Endothelial cell of umbilical vein (primary cell): ENCODE results near the gene JMJD7. TPM values are rescaled to one million over a fixed set of nuclear protein-coding genes. Genes with fewer than 3 reads are reported as not detected.

Experiments used
- BruUV-seq: library from RNA; stranded (reverse); fragments of 400-500 nt; replicated peaks from 2 replicates; lab custom pipeline; 2021; lab: Mats Ljungman, UMichigan
- CTCF ChIA-PET: fragments of 300-600, 350-600 bp; sonication (Branson Sonifier 250); formaldehyde crosslinking; loops from one replicate; lab custom pipeline; 2021; ENCODE audit warnings: antibody characterized with exemption, inconsistent platforms; lab: Charles Lee
- POLR2A ChIA-PET: fragments of 300-600, 350-600 bp; sonication (Branson Sonifier 250); formaldehyde crosslinking; loops from one replicate; lab custom pipeline; 2021; ENCODE audit warnings: antibody characterized with exemption, inconsistent platforms; lab: Charles Lee
- DNase-seq: peaks from one replicate; pipeline ENCODE4 v3.0.0-alpha.2; 2011; ENCODE audit warnings: low read depth, low spot score
- FAIRE-seq: peaks from 2 replicates; lab custom pipeline; 2011; peaks lifted over from hg19 to GRCh38; lab: Jason Lieb, UNC
- H2AFZ ChIP-seq: 2 replicates; pipeline ENCODE4 v1.6.0; 2012; ENCODE audit warnings: low read depth, low read length, control low read depth, inconsistent platforms
- H3K27ac ChIP-seq: 2 replicates; pipeline ENCODE4 v1.5.1; 2011; ENCODE audit warnings: low read depth, mild to moderate bottlenecking, control low read depth, low read length, moderate library complexity; ENCODE audit not compliant: insufficient read depth
- H3K27me3 ChIP-seq, 2 experiments: 2 replicates each; pipeline versions ENCODE4 v1.6.0 to v1.6.1; 2011; ENCODE audit warnings: low read length in 2 of 2, mixed read lengths in 1 of 2; ENCODE audit not compliant: control insufficient read depth in 2 of 2, insufficient read depth in 2 of 2
- H3K36me3 ChIP-seq, 2 experiments: 2 replicates in 1 of 2; 3 replicates in 1 of 2; pipeline ENCODE4 v1.5.1; 2011; ENCODE audit warnings: low read length in 2 of 2, mild to moderate bottlenecking in 1 of 2, moderate library complexity in 1 of 2; ENCODE audit not compliant: control insufficient read depth in 2 of 2, insufficient read depth in 2 of 2; ENCODE audit errors: extremely low read depth in 1 of 2
- H3K4me1 ChIP-seq: 3 replicates; pipeline ENCODE4 v1.5.1; 2011; ENCODE audit warnings: mild to moderate bottlenecking, low read length; ENCODE audit not compliant: control insufficient read depth, insufficient read depth; ENCODE audit errors: extremely low read depth
- H3K4me2 ChIP-seq: 2 replicates; pipeline ENCODE4 v1.6.1; 2011; ENCODE audit warnings: low read length, control low read depth, mixed read lengths; ENCODE audit not compliant: insufficient read depth
- H3K4me3 ChIP-seq, 3 experiments: fragments of 200-600 bp in 1 of 3; sonication (generic), shearing (Covaris generic) in 1 of 3; replicated peaks in 1 of 3; 2 replicates each; pipeline ENCODE4 v1.5.1; 2011 to 2016; ENCODE audit warnings: control low read depth in 3 of 3, low read length in 3 of 3, mild to moderate bottlenecking in 2 of 3, inconsistent platforms in 1 of 3, low read depth in 1 of 3, moderate library complexity in 1 of 3; ENCODE audit not compliant: insufficient read depth in 1 of 3
- H3K79me2 ChIP-seq: 2 replicates; pipeline ENCODE4 v1.6.0; 2012; ENCODE audit warnings: low read length, inconsistent platforms; ENCODE audit not compliant: control insufficient read depth, insufficient read depth
- H3K9ac ChIP-seq: replicated peaks from 2 replicates; pipeline ENCODE3; 2011; ENCODE audit warnings: low read length, control low read depth; ENCODE audit not compliant: insufficient read depth; ENCODE audit errors: extremely low read depth
- H3K9me1 ChIP-seq: replicated peaks from 3 replicates; pipeline ENCODE4 v1.6.0; 2011; ENCODE audit warnings: mild to moderate bottlenecking, low read length; ENCODE audit not compliant: control insufficient read depth, insufficient read depth; ENCODE audit errors: extremely low read depth
- H3K9me3 ChIP-seq: replicated peaks from 2 replicates; pipeline ENCODE4 v1.5.1; 2012; ENCODE audit warnings: low read length, inconsistent platforms; ENCODE audit not compliant: control insufficient read depth, insufficient read depth
- H4K20me1 ChIP-seq: replicated peaks from 2 replicates; pipeline ENCODE3; 2011; ENCODE audit warnings: mild to moderate bottlenecking, low read length; ENCODE audit not compliant: control insufficient read depth, insufficient read depth; ENCODE audit errors: extremely low read depth
- CTCF ChIP-seq, 2 donors: IDR thresholded peaks; 1 replicate in 1 of 2; 2 replicates in 1 of 2; pipeline ENCODE4 v1.5.1; 2011; ENCODE audit warnings: low read length in 2 of 2, mild to moderate bottlenecking in 2 of 2, moderate library complexity in 2 of 2, control low read depth in 1 of 2, inconsistent platforms in 1 of 2, low read depth in 1 of 2; ENCODE audit not compliant: insufficient read depth in 1 of 2; ENCODE audit errors: extremely low read depth in 1 of 2
- EZH2 ChIP-seq: IDR thresholded peaks from 2 replicates; pipeline ENCODE4 v1.6.1; 2012; ENCODE audit warnings: borderline replicate concordance, low read depth, mild to moderate bottlenecking, moderate library complexity, low read length, inconsistent platforms; ENCODE audit not compliant: severe bottlenecking
- FOS ChIP-seq: IDR thresholded peaks from 2 replicates; pipeline ENCODE4 v1.6.1; 2011; ENCODE audit warnings: mild to moderate bottlenecking, low read length, moderate library complexity, borderline replicate concordance; ENCODE audit not compliant: insufficient read depth
- GATA2 ChIP-seq: IDR thresholded peaks from 2 replicates; pipeline ENCODE4 v1.7.0; 2011; ENCODE audit warnings: low read depth, mild to moderate bottlenecking, moderate library complexity, mixed read lengths, low read length; ENCODE audit not compliant: insufficient read length, insufficient read depth
- JUN ChIP-seq: IDR thresholded peaks from 2 replicates; pipeline ENCODE4 v1.6.1; 2011; ENCODE audit warnings: borderline replicate concordance, low read depth; ENCODE audit not compliant: insufficient read length, insufficient read depth
- MAX ChIP-seq: IDR thresholded peaks from 2 replicates; pipeline ENCODE4 v1.6.1; 2011; ENCODE audit not compliant: insufficient read depth, insufficient read length
- MYC ChIP-seq: IDR thresholded peaks from one replicate; pipeline ENCODE4 v1.6.1; 2011; ENCODE audit warnings: mild to moderate bottlenecking, low read depth, low read length
- POLR2A ChIP-seq: IDR thresholded peaks from 2 replicates; pipeline ENCODE4 v1.6.1; 2012; ENCODE audit warnings: low read depth, mild to moderate bottlenecking, control low read depth, low read length
- POLR2AphosphoS5 ChIP-seq: IDR thresholded peaks from 2 replicates; pipeline ENCODE4 v1.6.1; 2012; ENCODE audit warnings: low read depth, mild to moderate bottlenecking, control low read depth, low read length, moderate library complexity; ENCODE audit not compliant: insufficient read depth
- dilution Hi-C: fragments of 300-500 bp; cut with MboI; formaldehyde crosslinking; loops from one replicate; pipeline ENCODE4 v1.15.0; 2019; ENCODE audit warnings: low sequenced_read_pairs; ENCODE audit not compliant: extremely low pct_ligation_motif_present
- intact Hi-C: fragments of 100-400 bp; cut with micrococcal nuclease; formaldehyde crosslinking; loops from one replicate; pipeline ENCODE4 v1.10.0; 2022
- polyA plus RNA-seq, 4 experiments: library from polyadenylated mRNA; depleted of rRNA in 3 of 4; stranded (reverse) in 3 of 4; unstranded in 1 of 4; fragments of >200 nt; gene quantifications; 2 replicates each; pipeline versions ENCODE4 v1.2.1 to v1.2.3, GENCODE V29; 2011 to 2012; ENCODE audit warnings: missing spikeins in 1 of 4
- total RNA-seq: library from RNA; stranded (reverse); gene quantifications from 2 replicates; pipeline ENCODE4 v1.2.3, GENCODE V29; 2021

JMJD7 gene
- total and polyA plus RNA-seq, 2 donors (not counting 3 experiments of a cell fraction or from before 2014, with no cell fraction given), result 7.3 to 11.4 TPM

GRCh38 chr15:41878355-41878699, 50.4 kb downstream of the JMJD7 start:
- H3K9ac ChIP-seq, result no peak overlapping the region
- H3K27ac ChIP-seq, result no peak overlapping the region
- DNase-seq, result no peak
- H3K9me3 ChIP-seq, result no peaks in the 10 kb centered on the region
- H4K20me1 ChIP-seq, result no peaks in the 10 kb centered on the region
- H3K4me3 ChIP-seq, result no peak overlapping the region
- H3K79me2 ChIP-seq, result no peaks in the 10 kb centered on the region
- dilution Hi-C loops (no loop called here), intact Hi-C loops (no loop called here)
- H2AFZ ChIP-seq, result no peak overlapping the region
- no peaks in the 10 kb centered on the region for H3K9me1 ChIP-seq
- H3K4me2 ChIP-seq, result no peak overlapping the region
- FAIRE-seq, result no peak
- no peaks in the 10 kb centered on the region for H3K4me1 ChIP-seq
- no peaks in the 10 kb centered on the region for H3K27me3 ChIP-seq
- TF ChIP-seq POLR2AphosphoS5, result no peak
- TF ChIP-seq POLR2A, result no peak
- TF ChIP-seq GATA2, result no peak
- TF ChIP-seq MYC, result no peak
- no peak for TF ChIP-seq MAX
- ChIA-PET POLR2A (no interaction called here), CTCF (interaction anchor here (0.8 kb wide), 1 partner anchor 26 kb away, joined by 6 read pairs; no protein-coding TSS in a partner anchor)
- peaks cover 3 to 43% of the 10 kb centered on the region in 2 experiments for H3K36me3 ChIP-seq
- no TSS peak for BruUV-seq

GRCh38 chr15:41879321-41879845, 51.5 kb downstream of the JMJD7 start:
- H3K79me2 ChIP-seq, result no peaks in the 10 kb centered on the region
- no TSS peak for BruUV-seq
- no peaks in the 10 kb centered on the region for H3K4me1 ChIP-seq
- dilution Hi-C loops (no loop called here), intact Hi-C loops (no loop called here)
- no peak overlapping the region for H3K4me3 ChIP-seq
- no peak overlapping the region for H3K27ac ChIP-seq
- ChIA-PET CTCF (no interaction called here), POLR2A (no interaction called here)
- no peaks in the 10 kb centered on the region for H3K9me3 ChIP-seq
- peaks cover 3 to 37% of the 10 kb centered on the region in 2 experiments for H3K36me3 ChIP-seq
- H2AFZ ChIP-seq, result no peak overlapping the region
- no peak overlapping the region for H3K4me2 ChIP-seq
- no peaks in the 10 kb centered on the region for H3K9me1 ChIP-seq
- H3K27me3 ChIP-seq, result no peaks in the 10 kb centered on the region
- no peak for DNase-seq
- H4K20me1 ChIP-seq, result no peaks in the 10 kb centered on the region
- TF ChIP-seq JUN (no peak), MAX (no peak), CTCF (IDR thresholded peaks at IDR 0.05; ENCODE audit: extremely low read depth in 1 of 2, insufficient read depth in 1 of 2, low read depth in 1 of 2, low read length in 2 of 2) (no peak), FOS (no peak), GATA2 (no peak), POLR2AphosphoS5 (no peak), EZH2 (no peak), MYC (no peak), POLR2A (no peak)
- no peak for FAIRE-seq
- no peak overlapping the region for H3K9ac ChIP-seq
